ENCODE measurements around the gene ZNF335. TPM values are rescaled to one million over a fixed set of nuclear protein-coding genes. Genes with fewer than 3 reads are reported as not detected.

The ZNF335 gene
- total and polyA plus RNA-seq, 2 of the 13 experiments (the other 11 are each of a cell fraction or from before 2014, with no cell fraction given): 9.7 to 13.7 TPM

- peak; percentile 84 for TF ChIP-seq SALL2 (CRISPR knock-in tag; IDR thresholded peaks at IDR 0.05)
- TF ChIP-seq RXRA (CRISPR knock-in tag; IDR thresholded peaks at IDR 0.05): peak; percentile 25
- peak; percentile 92; the same call in 1 of the 2 replicates for TF ChIP-seq ZNF343 (CRISPR knock-in tag; IDR thresholded peaks at IDR 0.05)
- no peak for TF ChIP-seq ZNF441 (CRISPR knock-in tag; IDR thresholded peaks at IDR 0.05; ENCODE audit: borderline replicate concordance)
- peak; percentile 84; the same call in 1 of the 2 replicates for TF ChIP-seq ARHGAP35 (CRISPR knock-in tag; IDR thresholded peaks at IDR 0.05; ENCODE audit: borderline replicate concordance)
- TF ChIP-seq, protein P1, sequence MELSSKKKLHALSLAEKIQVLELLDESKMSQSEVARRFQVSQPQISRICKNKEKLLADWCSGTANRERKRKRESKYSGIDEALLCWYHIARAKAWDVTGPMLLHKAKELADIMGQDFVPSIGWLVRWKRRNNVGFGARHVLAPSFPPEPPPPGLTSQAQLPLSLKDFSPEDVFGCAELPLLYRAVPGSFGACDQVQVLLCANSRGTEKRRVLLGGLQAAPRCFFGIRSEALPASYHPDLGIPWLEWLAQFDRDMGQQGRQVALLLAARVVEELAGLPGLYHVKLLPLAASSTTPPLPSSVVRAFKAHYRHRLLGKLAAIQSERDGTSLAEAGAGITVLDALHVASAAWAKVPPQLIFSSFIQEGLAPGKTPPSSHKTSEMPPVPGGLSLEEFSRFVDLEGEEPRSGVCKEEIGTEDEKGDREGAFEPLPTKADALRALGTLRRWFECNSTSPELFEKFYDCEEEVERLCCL (CRISPR knock-in tag; IDR thresholded peaks at IDR 0.05; ENCODE audit: borderline replicate concordance): no peak; the same call in 1 of the 2 replicates
- no peak; the same call in 1 of the 2 replicates for TF ChIP-seq ZNF335 (CRISPR knock-in tag; IDR thresholded peaks at IDR 0.05)
- TF ChIP-seq ZBTB38 (CRISPR knock-in tag; IDR thresholded peaks at IDR 0.05): no peak
- TF ChIP-seq STAT6 (CRISPR knock-in tag; IDR thresholded peaks at IDR 0.05; ENCODE audit: borderline replicate concordance): no peak; the same call in 1 of the 2 replicates
- TF ChIP-seq MBD4 (IDR thresholded peaks at IDR 0.05; ENCODE audit: borderline replicate concordance, low read length): no peak
- peak; percentile 61; the same call in 1 of the 2 replicates for TF ChIP-seq DPF2 (CRISPR knock-in tag; IDR thresholded peaks at IDR 0.05; ENCODE audit: borderline replicate concordance, low read depth)
- TF ChIP-seq HNF1A (IDR thresholded peaks at IDR 0.05; ENCODE audit: low read depth): no peak
- 0 out of 2 replicates have a peak, but pooled peaks have one; percentile 46 for TF ChIP-seq HNF1A (CRISPR knock-in tag; IDR thresholded peaks at IDR 0.05; ENCODE audit: borderline replicate concordance)
- peak; percentile 45; the same call in 1 of the 2 replicates for TF ChIP-seq SIN3B (IDR thresholded peaks at IDR 0.05; ENCODE audit: low read length)
- no peak for TF ChIP-seq ATF6 (CRISPR knock-in tag; conservative IDR thresholded peaks at IDR 0.05)
- peak; percentile 75; the same call in 1 of the 2 replicates for TF ChIP-seq ZNF766 (CRISPR knock-in tag; IDR thresholded peaks at IDR 0.05; ENCODE audit: borderline replicate concordance)
- no peak for TF ChIP-seq ZNF614 (CRISPR knock-in tag; IDR thresholded peaks at IDR 0.05; ENCODE audit: borderline replicate concordance)
- peak; percentile 81 for TF ChIP-seq ZNF558 (CRISPR knock-in tag; IDR thresholded peaks at IDR 0.05; ENCODE audit: borderline replicate concordance)
These were observed 42.0 kb upstream of the ZNF335 start (continued) for GRCh38 chr20:46013829-46014516.

Measured in HepG2 (cell line).